ENCODE results near the gene SASH1. TPM values are rescaled to one million over a fixed set of nuclear protein-coding genes. Genes with fewer than 3 reads are reported as not detected.

Gene SASH1
- total RNA-seq, 1 donor from 2014 or later = 108 TPM

- intact Hi-C loops (cut with DNase I) = no loop called here
- peaks cover 18% of the 10 kb centered on the region for H3K4me1 ChIP-seq
- ATAC-seq = no peak
- no peak overlapping the region for H3K4me3 ChIP-seq
- H3K27ac ChIP-seq = no peak overlapping the region
- DNase-seq = no peak
- no peaks in the 10 kb centered on the region for H3K27me3 ChIP-seq
- no peaks in the 10 kb centered on the region for H3K9me3 ChIP-seq
- H3K36me3 ChIP-seq = no peaks in the 10 kb centered on the region
- no peak for TF ChIP-seq CTCF (IDR thresholded peaks at IDR 0.05)
Observed at GRCh38 chr6:148457843-148458159, 115.2 kb downstream of the SASH1 start.

GRCh38 chr6:148459238-148459637 is 116.6 kb downstream of the SASH1 start:
- H3K9me3 ChIP-seq = no peaks in the 10 kb centered on the region
- TF ChIP-seq CTCF (IDR thresholded peaks at IDR 0.05) = no peak
- intact Hi-C loops (cut with DNase I) = no loop called here

GRCh38 chr6:148460876-148461646 is 118.4 kb downstream of the SASH1 start:
- Histone ChIP-seq H3K4me1 (peaks cover 37% of the 10 kb centered on the region), H3K36me3 (no peaks in the 10 kb centered on the region), H3K9me3 (no peaks in the 10 kb centered on the region), H3K27ac (no peak overlapping the region), H3K27me3 (no peaks in the 10 kb centered on the region), H3K4me3 (no peak overlapping the region)
- TF ChIP-seq CTCF (IDR thresholded peaks at IDR 0.05) = no peak
- intact Hi-C loops (cut with DNase I) = no loop called here
- DNase-seq (no peak), ATAC-seq (no peak)

More at GRCh38 chr6:148459238-148459637, 116.6 kb downstream of the SASH1 start:
- ATAC-seq (no peak), DNase-seq (no peak)
- H3K4me1 ChIP-seq = peaks cover 21% of the 10 kb centered on the region
- no peak overlapping the region for H3K27ac ChIP-seq
- H3K36me3 ChIP-seq = no peaks in the 10 kb centered on the region
- H3K4me3 ChIP-seq = no peak overlapping the region
- H3K27me3 ChIP-seq = no peaks in the 10 kb centered on the region

- intact Hi-C loops (cut with DNase I) = no loop called here
Observed at GRCh38 chr6:148461986-148462577, 119.4 kb downstream of the SASH1 start.

GRCh38 chr6:148463671-148464070 is 121.0 kb downstream of the SASH1 start:
- H3K9me3 ChIP-seq = no peaks in the 10 kb centered on the region
- intact Hi-C loops (cut with DNase I) = no loop called here
- ATAC-seq = no peak
- no peaks in the 10 kb centered on the region for H3K36me3 ChIP-seq
- peaks cover 37% of the 10 kb centered on the region for H3K4me1 ChIP-seq
- H3K27me3 ChIP-seq = no peaks in the 10 kb centered on the region
- TF ChIP-seq CTCF (IDR thresholded peaks at IDR 0.05) = no peak
- H3K4me3 ChIP-seq = no peak overlapping the region
- H3K27ac ChIP-seq = no peak overlapping the region
- DNase-seq = no peak

More at GRCh38 chr6:148461986-148462577, 119.4 kb downstream of the SASH1 start:
- no peaks in the 10 kb centered on the region for H3K36me3 ChIP-seq
- ATAC-seq = no peak
- H3K27me3 ChIP-seq = no peaks in the 10 kb centered on the region
- DNase-seq = no peak
- H3K9me3 ChIP-seq = no peaks in the 10 kb centered on the region
- H3K4me3 ChIP-seq = no peak overlapping the region
- H3K27ac ChIP-seq = no peak overlapping the region
- H3K4me1 ChIP-seq = peaks cover 37% of the 10 kb centered on the region
- TF ChIP-seq CTCF (IDR thresholded peaks at IDR 0.05) = no peak

Measured in upper lobe of right lung (tissue), 1 donor.